HG03095 (cell line): Measurements from ENCODE around the gene ATP6V0A1.
"Not testable (repeated sequence)": the region's sequence is repeated elsewhere in the genome, so short reads cannot be mapped to it uniquely, and the experiment has no call there.

ENCODE experiments used
- ATAC-seq: cut with Tn5 transposase; IDR thresholded peaks from one replicate; pipeline ENCODE4 v1.9.1; 2021; ENCODE audit warnings: moderate library complexity; ENCODE audit not compliant: unreplicated experiment

ATP6V0A1 gene

DNA sequence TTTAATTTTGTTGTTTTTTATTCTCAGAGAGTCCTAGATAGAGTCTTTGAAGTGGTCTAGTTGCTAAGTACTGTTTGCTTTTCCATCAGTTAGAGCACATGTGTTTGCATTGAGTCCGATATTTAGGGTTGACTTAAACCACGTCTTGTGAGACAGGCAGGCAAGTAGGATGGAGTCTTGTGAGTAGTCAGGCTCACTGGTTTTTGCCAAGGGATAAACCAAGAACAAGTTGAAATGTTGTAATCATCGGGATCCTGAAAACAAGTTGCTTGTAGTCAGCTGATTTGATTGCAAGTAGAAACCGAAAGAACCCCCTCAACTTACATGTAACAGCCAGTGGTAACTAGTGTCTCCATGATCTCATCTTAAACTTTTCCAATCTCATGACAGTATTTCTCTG lies 17.2 kb downstream of the ATP6V0A1 start:
- ATAC-seq = no peak

DNA sequence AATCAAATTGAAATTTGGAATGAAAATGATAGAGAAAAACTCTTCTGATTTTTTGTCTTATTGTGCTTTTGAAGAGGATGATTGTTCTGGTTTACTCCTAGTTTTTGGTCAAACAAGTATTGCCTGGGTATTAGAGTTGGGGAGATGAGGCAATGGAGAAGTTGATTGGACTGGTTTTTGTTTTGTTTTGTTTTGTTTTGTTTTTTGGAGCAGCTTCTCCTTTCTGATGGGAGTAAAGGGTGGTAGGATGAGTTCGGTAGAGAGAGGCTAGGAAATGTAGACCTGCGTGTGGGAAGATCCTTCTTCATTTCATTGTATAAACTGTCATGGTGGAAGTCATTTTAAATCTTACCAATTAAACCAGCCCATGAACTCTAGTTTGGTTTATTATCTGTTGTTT lies 17.7 kb downstream of the ATP6V0A1 start:
- ATAC-seq = no peak

DNA sequence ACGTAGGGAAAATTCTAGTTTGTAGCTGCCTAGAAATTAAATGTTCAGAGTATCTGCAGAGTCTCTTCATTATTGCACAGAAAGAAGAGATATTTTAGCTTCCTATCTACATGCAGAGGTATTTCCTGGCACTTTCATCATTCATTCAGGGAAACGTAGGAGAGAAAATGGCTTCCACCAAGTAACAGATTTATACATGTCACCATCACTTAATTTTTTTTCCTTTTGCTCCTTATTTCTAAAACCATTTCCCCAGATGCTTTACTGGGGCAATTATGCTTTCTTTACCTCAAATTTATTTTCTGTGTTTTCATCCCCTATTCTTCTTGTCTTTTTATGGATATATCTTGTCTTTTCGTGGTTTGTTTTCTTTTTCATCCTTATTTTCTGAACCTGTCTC lies 18.5 kb downstream of the ATP6V0A1 start:
- no peak for ATAC-seq

GRCh38 chr17:42477824-42478223 lies 19.1 kb downstream of the ATP6V0A1 start:
- not testable (repeated sequence) for ATAC-seq

DNA sequence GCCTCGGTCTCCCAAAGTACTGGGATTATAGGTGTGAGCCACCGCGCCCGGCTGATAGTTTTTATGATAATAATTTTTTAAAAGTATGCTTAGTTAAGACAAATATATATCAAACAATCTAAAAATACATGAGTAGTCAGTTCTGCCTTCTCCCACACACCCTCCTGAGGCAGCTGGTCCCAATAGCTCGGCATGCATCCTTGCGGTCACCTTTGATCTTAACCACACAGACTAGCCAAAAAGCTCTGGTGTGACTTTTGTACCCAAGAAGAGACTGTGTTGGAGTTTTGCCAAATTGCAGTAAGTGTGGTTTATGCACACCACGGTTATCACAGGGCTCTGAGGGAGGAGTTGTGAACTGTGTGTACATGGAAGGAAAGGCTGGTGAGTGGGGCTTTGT lies 25.6 kb downstream of the ATP6V0A1 start:
- ATAC-seq = no peak

- no peak for ATAC-seq
These were observed 27.0 kb downstream of the ATP6V0A1 start for GRCh38 chr17:42485680-42486079.

GRCh38 chr17:42488032-42488431 lies 29.4 kb downstream of the ATP6V0A1 start:
- ATAC-seq = no peak

DNA sequence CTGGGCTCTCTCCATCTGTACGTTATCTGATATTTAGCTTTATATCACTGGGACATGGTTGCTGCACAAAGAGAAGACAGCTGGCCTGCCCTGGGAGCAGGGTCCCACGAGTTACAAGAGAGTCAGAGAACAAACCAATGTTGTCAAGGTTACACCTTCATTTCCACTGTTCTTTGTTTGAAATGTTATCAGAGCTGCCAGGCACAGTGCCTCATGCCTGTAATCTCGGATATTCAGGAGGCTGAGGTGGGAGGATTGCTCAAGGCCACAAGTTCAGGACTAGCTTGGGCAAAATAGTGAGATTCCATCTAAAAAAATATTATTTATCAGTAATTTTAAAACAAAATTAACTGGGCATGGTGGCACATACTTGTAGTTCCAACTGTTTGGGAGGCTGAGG lies 34.6 kb downstream of the ATP6V0A1 start:
- ATAC-seq = no peak

DNA sequence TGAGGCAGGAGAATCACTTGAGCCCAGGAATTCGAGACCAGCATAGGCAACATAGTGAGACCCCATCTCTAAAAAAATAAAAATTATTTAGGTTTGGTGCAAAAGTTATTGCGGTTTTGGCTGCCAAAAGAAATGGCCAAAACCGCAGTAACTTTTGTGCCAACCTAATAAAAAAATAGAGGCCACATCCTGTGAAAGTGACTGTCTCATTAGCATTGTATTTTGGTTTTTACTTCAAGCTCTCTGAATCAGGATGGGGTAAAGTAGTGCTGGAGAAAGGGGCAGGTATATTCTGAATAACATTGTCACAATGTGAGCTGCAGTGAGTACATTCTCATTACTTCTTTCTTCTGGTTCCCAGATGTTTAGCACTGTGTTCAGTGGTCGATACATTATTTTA lies 36.0 kb downstream of the ATP6V0A1 start:
- ATAC-seq = no peak

DNA sequence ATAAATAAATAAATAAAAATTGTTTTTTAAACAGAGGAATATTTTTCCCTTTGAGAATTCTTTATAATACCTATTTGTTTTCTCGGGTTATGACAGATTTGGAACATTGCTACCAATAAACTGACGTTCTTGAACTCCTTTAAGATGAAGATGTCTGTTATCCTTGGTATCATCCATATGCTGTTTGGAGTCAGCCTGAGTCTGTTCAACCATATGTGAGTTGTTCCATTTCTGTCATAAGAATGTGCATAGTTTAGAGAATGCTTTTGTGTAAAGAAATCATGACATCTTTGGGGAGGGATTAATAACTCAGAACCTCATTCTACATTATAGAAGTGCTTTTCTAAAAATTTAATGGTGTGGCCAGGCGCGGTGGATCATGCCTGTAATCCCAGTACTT lies 40.1 kb downstream of the ATP6V0A1 start:
- ATAC-seq = no peak

DNA sequence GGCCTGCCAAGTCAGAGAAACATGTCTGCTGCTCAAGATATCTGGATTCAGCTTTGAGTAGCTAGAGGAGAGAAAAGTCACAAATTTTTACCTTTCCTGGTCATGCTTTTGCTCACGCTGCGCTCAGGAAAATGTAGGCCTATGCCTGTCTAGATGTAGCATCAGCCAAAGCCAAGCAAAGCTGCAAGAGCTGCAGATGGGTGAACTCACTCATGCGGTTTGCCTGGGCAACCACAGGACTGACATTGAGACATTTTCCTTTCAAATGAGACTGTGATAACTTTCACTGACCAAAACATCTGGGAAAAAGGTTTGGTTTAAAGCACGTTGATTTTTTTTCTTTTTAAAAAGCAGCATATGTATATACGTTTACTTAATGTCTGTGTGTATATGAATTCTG lies 43.4 kb downstream of the ATP6V0A1 start:
- no peak for ATAC-seq

GRCh38 chr17:42502926-42503325 lies 44.2 kb downstream of the ATP6V0A1 start:
- no peak for ATAC-seq

DNA sequence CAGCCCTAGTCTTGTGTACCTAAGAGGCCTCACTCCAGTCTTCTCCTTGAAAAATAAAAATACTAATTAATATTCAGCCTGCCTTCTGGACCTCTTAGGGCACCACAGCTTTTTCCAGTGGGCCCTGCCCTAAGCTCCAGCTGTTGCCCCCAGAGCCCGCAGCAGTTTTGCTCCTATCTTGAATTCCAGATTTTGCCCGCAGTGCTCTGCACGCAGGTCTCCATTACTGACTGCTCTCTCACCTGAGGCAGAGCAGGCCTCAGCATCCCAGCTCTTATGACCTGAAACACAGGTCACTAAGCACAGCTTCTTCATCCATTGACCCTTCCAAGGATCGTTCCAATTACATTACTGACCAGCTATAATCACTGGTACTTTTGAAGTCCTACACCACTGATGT lies 49.0 kb downstream of the ATP6V0A1 start:
- ATAC-seq = no peak

GRCh38 chr17:42508426-42509165 lies 49.9 kb downstream of the ATP6V0A1 start:
- no peak for ATAC-seq

DNA sequence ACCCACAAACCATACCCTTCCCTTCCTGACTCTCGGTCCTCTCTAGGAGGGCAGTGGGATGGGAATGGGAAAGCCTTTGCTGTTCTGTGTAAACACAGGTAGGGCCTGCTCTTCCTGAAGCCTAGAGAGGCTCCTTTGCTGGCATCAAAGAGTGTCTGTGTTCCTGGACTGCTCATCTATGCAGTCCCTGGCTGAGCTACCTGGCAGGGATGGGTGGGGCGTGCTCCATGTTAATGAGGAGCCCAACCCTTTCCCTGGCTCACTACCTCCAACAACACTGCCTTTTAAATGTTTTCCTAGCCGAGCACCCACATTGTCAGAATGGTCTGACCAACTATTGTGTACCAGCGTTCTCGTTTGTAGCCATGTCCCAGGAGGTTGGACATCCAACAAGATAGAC lies 50.7 kb downstream of the ATP6V0A1 start:
- no peak for ATAC-seq

DNA sequence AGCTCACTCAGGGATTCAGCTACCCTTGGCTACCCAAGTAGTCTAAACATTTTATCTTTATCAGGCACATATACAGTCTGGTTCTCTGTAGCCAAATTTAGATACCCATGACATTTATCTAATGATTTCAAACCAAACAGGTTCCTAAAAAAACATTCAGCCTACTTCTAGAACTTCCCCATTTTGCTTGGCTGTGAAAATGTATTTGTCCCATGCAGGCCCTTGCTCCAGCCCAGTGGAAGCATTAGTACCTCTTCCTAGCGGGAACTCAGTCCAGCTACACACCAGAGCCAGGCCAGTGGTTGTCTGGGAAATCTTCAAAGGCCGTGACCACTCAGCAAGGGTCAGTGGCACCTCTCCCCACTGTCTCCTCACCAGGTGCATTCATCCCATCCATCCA lies 51.2 kb downstream of the ATP6V0A1 start:
- ATAC-seq = no peak

- ATAC-seq = no peak
These were observed 53.6 kb downstream of the ATP6V0A1 start for GRCh38 chr17:42512246-42512645.

GRCh38 chr17:42512733-42513251 lies 54.1 kb downstream of the ATP6V0A1 start:
- peak; percentile 47 for ATAC-seq

DNA sequence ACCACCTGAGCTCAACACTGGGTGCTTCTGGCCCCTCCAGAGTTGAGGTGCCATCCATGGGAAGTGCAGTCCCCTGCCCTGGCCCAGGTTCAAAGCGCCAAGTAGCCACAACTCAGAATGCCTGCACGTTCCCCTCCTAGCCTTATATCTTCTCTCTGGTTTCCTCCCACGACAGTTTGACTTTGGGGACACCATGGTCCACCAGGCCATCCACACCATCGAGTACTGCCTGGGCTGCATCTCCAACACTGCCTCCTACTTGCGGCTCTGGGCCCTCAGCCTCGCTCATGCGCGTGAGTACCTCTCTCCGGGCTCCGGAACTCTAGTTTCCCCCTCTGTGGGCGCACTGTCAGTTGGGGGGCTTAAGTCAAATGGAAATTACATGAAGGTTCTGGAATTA lies 55.0 kb downstream of the ATP6V0A1 start:
- ATAC-seq = no peak

GRCh38 chr17:42514279-42514678 lies 55.6 kb downstream of the ATP6V0A1 start:
- ATAC-seq = no peak

DNA sequence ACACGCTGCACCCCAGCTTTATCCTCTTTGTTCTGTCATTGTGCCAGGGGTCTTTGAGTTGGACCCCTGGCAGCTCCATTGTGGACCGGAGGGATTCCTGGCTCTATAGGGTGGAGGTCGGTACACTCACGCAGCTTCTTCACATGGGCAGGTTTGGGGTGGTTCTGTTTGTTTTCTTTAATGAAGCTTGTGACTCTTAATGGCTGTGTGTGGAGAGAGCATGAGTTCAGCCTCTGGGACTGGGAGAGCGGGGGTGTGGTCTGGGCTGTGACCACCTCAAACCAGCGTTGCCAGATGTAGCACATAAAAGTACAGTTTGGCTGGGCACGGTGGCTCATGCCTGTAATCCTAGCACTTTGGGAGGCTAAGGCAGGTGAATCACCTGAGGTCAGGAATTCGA lies 56.2 kb downstream of the ATP6V0A1 start:
- ATAC-seq = no peak

DNA sequence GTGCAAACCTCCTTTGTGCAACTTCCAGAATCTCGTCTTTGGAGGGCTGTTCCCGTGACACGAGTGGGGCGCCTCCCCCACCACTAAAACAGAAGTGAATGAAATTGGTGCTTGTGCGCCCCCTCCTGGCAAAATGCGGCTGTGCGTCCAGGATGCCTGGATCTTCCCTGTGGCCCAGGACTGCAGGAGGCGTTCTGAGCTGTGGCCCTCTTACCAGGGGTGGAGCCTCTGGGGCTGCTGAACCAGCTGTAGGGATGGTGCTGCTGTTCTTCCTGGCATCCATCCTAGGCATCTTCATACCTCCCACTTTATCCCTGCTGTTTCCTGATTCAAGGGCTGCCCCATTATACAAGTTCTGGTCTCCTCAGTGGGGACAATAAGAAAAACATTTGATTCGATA lies 58.8 kb downstream of the ATP6V0A1 start:
- no peak for ATAC-seq
